ENCODE measurements around the gene LETM1. TPM values are rescaled to one million over a fixed set of nuclear protein-coding genes. Genes with fewer than 3 reads are reported as not detected.
A peak's percentile ranks its signal among the peaks of the same experiment; 100 is the strongest.

The LETM1 gene
- total RNA-seq = 45.0 TPM

DNA sequence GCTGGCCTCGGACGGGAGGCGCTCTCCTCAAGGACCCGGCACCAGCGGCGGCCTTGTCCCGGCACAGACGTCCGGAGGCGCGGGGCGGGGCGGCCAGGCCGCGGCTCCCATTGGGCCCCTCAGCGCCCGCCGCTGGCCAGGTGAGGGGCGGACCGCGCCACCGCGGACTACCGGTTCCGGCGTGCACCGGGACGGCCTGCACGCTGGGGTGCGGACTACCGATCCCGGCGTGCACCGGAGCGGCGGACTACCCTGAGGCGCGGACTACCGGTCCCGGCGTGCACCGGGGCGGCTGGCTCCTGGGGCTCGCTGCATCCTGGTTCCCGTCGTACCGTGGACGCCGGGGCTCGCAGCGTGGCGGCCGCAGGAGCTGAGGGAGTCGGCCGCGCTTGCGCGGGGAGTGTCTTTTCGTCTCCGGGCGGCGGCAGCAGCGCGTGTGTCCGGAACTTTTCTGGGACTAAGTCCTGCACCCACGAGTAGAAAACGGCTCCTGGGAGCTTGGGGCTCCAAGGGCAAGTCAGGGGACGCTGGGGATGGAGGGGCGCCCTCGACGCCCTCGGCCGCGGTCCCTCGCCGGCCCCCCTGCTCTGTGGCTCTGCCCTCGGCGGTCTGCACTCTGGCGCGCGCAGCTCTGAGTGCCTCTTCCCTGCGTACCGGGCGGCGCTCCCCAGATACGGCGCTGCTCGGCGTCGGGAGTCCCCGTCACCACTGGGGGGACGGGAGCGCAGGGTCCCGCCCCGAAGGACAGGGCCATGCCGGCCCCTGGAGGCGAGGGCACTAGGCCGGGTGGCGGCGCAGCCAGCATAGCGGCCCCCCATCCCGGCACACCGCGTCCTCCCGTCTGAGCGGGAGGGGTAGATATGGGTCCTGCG lies at the start of gene LETM1:
Gene LETM1 (minus strand): TSS at position 86 of the 872 bp plus-strand sequence. CDS start 206 bp downstream, outside the sequence.
- peak; percentile 96 for DNase-seq (ENCODE audit: low spot score)

GRCh38 chr4:1904042-1904441 lies 48.1 kb upstream of the LETM1 start:
- DNase-seq (ENCODE audit: low spot score) = no peak

GRCh38 chr4:1903035-1903434 lies 47.1 kb upstream of the LETM1 start:
- no peak for DNase-seq (ENCODE audit: low spot score)

GRCh38 chr4:1902243-1902642 lies 46.3 kb upstream of the LETM1 start:
- no peak for DNase-seq (ENCODE audit: low spot score)

GRCh38 chr4:1901127-1901526 lies 45.2 kb upstream of the LETM1 start:
- DNase-seq (ENCODE audit: low spot score) = no peak

- no peak for DNase-seq (ENCODE audit: low spot score)
These were observed 44.7 kb upstream of the LETM1 start for GRCh38 chr4:1900624-1901023.

DNA sequence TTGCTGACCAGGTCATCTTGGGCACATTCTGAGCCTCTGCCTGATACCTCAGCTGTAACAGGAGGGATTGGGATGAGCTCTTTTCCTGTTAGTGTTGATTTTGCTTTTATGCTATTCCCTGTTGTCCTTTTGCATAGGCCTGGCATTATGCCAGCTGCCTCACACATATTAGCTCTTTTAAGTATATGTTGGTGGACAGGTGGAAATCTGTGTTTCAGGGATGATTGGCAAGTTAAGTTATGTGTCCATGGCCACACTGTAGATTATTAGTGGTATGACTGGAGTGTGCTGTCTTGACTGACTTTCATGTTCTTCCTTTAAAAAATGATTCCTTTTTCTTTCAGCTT lies 44.1 kb upstream of the LETM1 start:
- DNase-seq (ENCODE audit: low spot score) = no peak

DNA sequence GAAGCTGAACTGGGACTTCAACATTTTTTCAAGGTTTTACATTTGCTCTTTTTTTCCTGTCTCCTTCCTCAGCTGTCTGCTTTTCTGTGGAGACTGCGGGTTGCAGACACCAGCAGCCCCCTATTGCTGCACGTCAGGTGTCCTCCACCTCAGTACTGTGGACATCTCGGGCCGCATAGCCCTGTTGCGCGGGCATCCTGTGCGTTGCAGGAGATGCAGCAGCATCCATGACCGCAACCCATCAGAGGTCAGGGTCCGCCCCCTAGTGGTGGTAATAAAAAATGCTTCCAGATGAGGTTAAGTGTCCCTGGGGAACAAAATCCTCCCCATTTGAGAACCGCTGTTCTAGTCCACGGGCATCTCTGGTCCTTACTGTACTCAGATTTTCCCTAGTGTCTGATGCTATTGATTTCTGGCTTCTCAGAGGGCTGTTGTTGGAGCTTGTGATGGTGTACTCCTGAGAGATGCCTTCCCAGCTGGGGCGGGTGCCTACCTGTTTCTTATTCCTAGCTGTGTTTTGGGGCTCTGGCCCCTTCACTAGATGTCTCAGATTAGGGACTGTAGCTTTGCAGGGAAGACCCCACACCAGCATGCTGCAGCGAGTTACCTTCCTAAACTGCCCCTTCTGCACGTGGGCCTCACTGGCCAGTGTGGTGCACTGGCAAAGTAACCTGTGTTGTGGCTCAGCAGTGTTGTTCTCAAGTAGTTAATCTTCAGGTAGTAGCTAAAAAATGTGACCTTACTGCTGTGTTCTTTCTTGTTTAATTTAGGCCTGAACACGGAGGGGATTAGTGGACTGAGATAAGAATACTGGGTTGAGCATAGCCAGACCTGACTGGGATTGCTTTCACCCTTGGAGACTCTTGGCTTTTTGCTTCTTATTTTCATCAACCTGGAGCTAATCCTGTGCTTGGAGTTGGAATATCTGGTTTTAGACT lies 43.5 kb upstream of the LETM1 start:
- peak; percentile 73 for DNase-seq (ENCODE audit: low spot score)

DNA sequence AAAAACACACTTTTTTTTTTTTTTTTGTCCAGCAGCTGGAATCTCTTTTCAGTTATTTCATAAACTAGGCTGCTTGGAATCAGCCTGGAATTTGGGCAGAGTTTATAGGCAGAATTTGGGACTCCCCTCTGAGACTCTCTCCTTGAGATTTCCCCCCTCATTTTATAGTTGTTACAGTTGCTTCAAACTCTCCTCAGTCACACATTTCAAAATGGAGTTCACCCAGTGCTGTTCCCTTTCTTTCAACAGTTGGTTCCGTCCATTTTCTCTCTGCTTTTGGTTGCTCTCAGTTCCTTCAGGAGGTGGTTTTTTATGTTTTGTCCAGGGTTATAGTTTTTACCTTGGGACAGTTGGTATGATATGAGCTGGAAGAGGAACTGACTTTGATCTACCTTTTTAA lies 42.7 kb upstream of the LETM1 start:
- DNase-seq (ENCODE audit: low spot score) = no peak

GRCh38 chr4:1898007-1898406 lies 42.1 kb upstream of the LETM1 start:
- no peak for DNase-seq (ENCODE audit: low spot score)

DNA sequence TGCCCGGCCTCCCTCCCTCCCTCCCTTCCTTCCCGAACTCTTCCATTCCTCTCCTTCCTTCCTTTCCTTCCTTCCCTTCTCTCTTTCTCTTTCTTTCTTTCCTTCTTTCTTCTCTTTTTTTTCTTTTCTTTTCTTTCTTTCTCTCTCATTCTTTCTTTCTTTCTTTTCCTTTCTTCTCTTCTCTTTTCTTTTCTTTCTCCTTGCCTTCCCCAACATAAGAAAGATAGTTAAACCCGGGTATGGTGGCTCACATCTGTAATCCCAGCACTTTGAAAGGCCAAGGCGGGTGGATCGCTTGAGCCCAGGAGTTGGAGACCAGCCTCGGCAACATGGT lies 40.7 kb upstream of the LETM1 start:
- no peak for DNase-seq (ENCODE audit: low spot score)

DNA sequence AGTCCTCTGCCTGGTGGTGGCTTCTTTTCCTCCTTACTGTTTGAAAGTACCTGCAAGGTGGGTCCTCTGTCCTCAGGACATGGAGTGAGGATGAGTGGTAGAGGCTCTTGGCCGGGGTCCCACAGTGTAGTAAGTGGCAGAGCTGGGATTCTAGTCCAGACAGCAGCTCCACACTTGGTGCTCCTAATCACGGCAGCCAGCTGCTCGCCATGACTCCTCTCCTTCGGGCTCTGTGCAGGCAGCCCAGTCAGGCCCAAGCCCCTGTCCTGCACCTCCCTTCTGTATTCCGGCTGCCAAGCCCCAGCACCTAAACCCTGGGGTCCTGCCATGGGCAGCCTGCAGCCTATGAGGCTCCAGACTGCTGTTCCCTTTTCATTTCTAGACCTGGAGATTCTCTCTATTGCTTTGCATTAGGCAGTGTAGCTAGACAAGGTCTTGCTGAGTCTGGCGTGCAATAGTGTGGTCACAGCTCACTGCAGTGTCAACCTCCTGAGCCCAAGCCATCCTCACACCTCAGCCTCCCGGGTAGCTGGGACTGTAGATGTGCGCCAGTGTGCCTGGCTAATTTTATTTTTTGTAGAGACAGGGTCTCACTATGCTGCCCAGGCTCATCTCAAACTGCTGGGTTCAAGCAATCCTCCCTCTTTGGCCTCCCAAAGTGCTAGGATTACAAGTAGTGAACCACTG lies 40.2 kb upstream of the LETM1 start:
- no peak for DNase-seq (ENCODE audit: low spot score)

- DNase-seq (ENCODE audit: low spot score) = no peak
These were observed 35.1 kb upstream of the LETM1 start for GRCh38 chr4:1890979-1891570.

DNA sequence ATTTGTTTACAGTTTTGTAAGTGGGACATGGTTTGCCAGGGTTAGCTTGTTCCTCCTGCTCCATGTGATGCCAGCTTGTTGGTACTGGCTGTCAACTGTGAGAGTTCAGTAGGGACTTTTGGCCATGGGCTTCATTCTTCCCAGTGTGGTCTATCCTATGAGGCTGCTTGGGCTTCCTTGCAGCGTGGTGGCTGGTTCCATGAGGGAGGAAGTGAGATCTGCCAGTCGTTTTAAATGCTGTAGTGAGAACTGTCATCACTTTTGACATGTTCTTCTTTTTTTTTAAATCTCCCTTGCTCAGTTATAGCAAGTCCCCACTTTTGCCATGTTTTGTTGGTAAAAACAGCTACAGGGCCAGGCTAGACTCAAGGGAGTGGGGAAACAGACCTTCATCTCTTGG lies 31.1 kb upstream of the LETM1 start:
- no peak for DNase-seq (ENCODE audit: low spot score)

GRCh38 chr4:1885414-1885813 lies 29.5 kb upstream of the LETM1 start:
- DNase-seq (ENCODE audit: low spot score) = no peak

DNA sequence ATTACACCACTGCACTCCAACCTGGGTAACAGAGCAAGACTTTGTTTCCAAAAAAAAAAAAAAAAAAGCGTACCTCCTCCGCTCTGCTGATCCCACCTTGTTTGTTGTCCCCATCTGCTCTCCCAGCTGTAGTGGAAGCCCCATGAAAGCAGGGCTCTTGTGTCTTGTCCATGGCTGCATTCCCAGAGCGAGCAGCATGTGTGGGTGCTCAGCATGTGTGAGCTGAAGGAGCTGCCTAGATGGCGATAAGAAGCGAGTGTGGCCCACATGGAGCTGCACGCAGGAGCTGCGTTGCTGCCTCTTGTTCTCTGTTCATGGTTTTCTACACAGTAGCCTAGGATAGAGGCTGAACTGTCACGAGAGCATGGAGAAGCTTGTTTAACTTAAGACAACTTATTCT lies 27.6 kb upstream of the LETM1 start:
- no peak for DNase-seq (ENCODE audit: low spot score)

DNA sequence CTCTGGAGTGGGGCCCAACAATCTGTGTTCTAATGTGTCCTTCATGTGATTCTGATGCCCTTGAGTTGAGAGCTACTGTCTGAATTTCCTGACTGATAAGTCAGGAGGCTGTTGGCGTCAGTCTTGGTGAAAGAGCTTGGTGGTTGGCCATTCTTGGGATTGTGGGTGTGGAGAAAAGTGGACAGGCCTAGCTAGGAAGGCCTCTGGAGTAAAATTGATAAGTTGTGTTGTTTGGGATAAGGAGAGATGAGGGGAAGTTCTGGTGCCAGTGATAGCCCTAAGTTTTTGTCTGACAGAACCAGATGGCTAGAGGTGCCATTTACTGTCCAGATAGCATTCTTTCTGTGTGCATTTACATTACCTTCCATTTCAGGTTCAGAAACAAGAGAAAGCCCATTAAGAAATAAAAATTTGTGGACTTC lies 26.9 kb upstream of the LETM1 start:
- DNase-seq (ENCODE audit: low spot score) = no peak

GRCh38 chr4:1880332-1880731 lies 24.4 kb upstream of the LETM1 start:
- no peak for DNase-seq (ENCODE audit: low spot score)

- DNase-seq (ENCODE audit: low spot score) = no peak
These were observed 23.5 kb upstream of the LETM1 start for GRCh38 chr4:1879485-1879884.

DNA sequence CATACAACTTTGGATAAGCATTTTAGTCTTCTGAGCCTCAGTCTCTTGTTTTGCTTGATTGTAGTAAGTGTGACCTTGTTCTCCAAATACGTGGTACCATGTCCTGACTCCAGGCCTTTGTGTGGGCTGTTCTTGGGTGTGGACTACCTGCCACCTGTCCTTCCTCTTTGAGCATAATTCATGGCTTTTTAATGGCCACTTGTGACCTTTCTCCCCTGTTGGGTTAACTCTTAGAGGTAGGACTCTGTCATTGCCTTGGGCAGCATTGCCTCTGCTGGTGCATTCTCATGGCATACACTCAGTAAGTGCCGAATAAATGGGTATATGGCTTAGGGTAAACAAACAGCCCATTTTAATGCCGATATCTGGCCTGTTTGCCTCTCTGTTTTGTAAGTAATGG lies 18.2 kb upstream of the LETM1 start:
- no peak for DNase-seq (ENCODE audit: low spot score)

DNA sequence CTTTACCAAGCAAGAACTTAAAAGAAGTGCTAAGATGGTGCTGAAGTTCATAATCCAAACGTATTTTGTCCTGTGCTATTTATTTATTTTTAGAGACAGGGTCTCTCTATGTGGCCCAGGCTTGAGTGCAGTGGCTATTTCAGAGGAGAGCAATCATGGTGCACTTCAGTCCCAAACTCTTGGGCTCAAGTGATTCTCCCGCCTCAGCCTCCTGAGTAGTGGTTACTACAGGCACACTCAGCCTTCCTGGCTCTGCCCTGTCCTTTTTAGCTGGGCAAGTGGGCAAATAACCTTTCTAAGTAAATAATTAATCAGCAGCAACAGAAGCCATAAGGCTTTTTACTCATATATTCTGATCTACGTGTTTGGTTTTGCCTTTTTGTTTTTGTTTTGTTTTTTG lies 17.8 kb upstream of the LETM1 start:
- DNase-seq (ENCODE audit: low spot score) = no peak

GRCh38 chr4:1873291-1873690 lies 17.3 kb upstream of the LETM1 start:
- DNase-seq (ENCODE audit: low spot score) = no peak

All from mucosa of gallbladder (tissue), 1 donor.